ENCODE measurements around the gene CSRP1.

CSRP1 gene

DNA sequence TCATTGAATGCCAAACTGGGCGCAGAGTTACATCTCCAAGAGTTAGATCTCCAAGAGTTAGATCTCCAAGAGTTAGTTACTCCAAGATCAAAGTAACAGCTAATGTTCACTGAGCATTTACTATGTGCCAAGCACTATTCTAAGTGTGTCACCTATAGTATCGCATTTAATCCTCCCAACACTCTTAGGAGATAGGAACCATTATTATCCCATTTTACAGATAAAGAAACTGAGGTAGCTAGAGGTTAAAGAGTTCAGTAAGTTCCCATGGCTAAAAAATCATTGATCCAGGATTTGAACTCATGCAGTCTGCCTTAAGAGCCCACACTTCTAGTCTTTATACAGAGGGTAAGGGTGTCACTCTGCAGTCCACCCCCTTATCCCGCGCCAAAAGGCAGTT lies 30.5 kb upstream of the CSRP1 start:
- H3K27ac ChIP-seq (ENCODE audit: insufficient read depth, low read depth, low read length, poor library complexity, severe bottlenecking), result no peak overlapping the region
- H3K4me3 ChIP-seq (ENCODE audit: insufficient read depth, low read depth, low read length), result no peak overlapping the region
- H3K9me3 ChIP-seq (ENCODE audit: control insufficient read depth, low read length), result no peaks in the 10 kb centered on the region
- peaks cover 9% of the 10 kb centered on the region for H3K4me1 ChIP-seq (ENCODE audit: control insufficient read depth, insufficient read depth, low read length)
- peaks cover 47% of the 10 kb centered on the region for H3K27me3 ChIP-seq (ENCODE audit: control insufficient read depth, insufficient read depth, low read length, poor library complexity, severe bottlenecking)
- H3K36me3 ChIP-seq (ENCODE audit: control insufficient read depth, insufficient read depth, low read length), result no peaks in the 10 kb centered on the region
- 92 to 94% methylated on average over 4 of the region's 4 CpGs for WGBS, 2 experiments

- WGBS, 2 experiments, result 90 to 92% methylated on average over 2 of the region's 2 CpGs
- H3K36me3 ChIP-seq (ENCODE audit: control insufficient read depth, insufficient read depth, low read length), result no peaks in the 10 kb centered on the region
- H3K4me3 ChIP-seq (ENCODE audit: insufficient read depth, low read depth, low read length), result no peak overlapping the region
- H3K27ac ChIP-seq (ENCODE audit: insufficient read depth, low read depth, low read length, poor library complexity, severe bottlenecking), result no peak overlapping the region
- peaks cover 11% of the 10 kb centered on the region for H3K4me1 ChIP-seq (ENCODE audit: control insufficient read depth, insufficient read depth, low read length)
- H3K27me3 ChIP-seq (ENCODE audit: control insufficient read depth, insufficient read depth, low read length, poor library complexity, severe bottlenecking), result peaks cover 47% of the 10 kb centered on the region
- no peaks in the 10 kb centered on the region for H3K9me3 ChIP-seq (ENCODE audit: control insufficient read depth, low read length)
Measured at GRCh38 chr1:201537028-201537427, 30.1 kb upstream of the CSRP1 start.

GRCh38 chr1:201536558-201536957 lies 29.6 kb upstream of the CSRP1 start:
- H3K4me1 ChIP-seq (ENCODE audit: control insufficient read depth, insufficient read depth, low read length), result peaks cover 16% of the 10 kb centered on the region
- no peaks in the 10 kb centered on the region for H3K36me3 ChIP-seq (ENCODE audit: control insufficient read depth, insufficient read depth, low read length)
- 85% methylated on average over 4 of the region's 4 CpGs for WGBS, 2 experiments
- H3K4me3 ChIP-seq (ENCODE audit: insufficient read depth, low read depth, low read length), result no peak overlapping the region
- peaks cover 43% of the 10 kb centered on the region for H3K27me3 ChIP-seq (ENCODE audit: control insufficient read depth, insufficient read depth, low read length, poor library complexity, severe bottlenecking)
- no peaks in the 10 kb centered on the region for H3K9me3 ChIP-seq (ENCODE audit: control insufficient read depth, low read length)
- no peak overlapping the region for H3K27ac ChIP-seq (ENCODE audit: insufficient read depth, low read depth, low read length, poor library complexity, severe bottlenecking)

DNA sequence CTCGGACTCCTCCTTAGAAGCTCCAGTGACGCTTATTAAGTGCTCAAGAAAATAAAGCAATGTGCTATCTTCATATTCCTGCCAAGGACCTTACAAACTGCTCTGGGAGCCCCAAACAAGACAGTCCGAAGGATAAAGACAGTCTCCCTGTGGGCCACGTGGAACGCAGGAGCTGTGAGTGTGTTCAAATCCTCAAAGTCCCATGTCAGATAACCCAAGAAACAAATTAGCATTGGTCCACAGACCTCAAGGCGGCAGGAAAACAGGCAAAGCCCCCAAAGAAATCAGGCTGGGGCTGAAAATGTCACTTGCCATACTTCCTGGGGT lies 29.0 kb upstream of the CSRP1 start:
- Histone ChIP-seq H3K4me3 (ENCODE audit: insufficient read depth, low read depth, low read length) (no peak overlapping the region), H3K9me3 (ENCODE audit: control insufficient read depth, low read length) (no peaks in the 10 kb centered on the region), H3K36me3 (ENCODE audit: control insufficient read depth, insufficient read depth, low read length) (no peaks in the 10 kb centered on the region), H3K27me3 (ENCODE audit: control insufficient read depth, insufficient read depth, low read length, poor library complexity, severe bottlenecking) (peaks cover 36% of the 10 kb centered on the region), H3K27ac (ENCODE audit: insufficient read depth, low read depth, low read length, poor library complexity, severe bottlenecking) (no peak overlapping the region), H3K4me1 (ENCODE audit: control insufficient read depth, insufficient read depth, low read length) (peaks cover 17% of the 10 kb centered on the region)
- 89 to 90% methylated on average over 6 of the region's 6 CpGs for WGBS, 2 experiments

DNA sequence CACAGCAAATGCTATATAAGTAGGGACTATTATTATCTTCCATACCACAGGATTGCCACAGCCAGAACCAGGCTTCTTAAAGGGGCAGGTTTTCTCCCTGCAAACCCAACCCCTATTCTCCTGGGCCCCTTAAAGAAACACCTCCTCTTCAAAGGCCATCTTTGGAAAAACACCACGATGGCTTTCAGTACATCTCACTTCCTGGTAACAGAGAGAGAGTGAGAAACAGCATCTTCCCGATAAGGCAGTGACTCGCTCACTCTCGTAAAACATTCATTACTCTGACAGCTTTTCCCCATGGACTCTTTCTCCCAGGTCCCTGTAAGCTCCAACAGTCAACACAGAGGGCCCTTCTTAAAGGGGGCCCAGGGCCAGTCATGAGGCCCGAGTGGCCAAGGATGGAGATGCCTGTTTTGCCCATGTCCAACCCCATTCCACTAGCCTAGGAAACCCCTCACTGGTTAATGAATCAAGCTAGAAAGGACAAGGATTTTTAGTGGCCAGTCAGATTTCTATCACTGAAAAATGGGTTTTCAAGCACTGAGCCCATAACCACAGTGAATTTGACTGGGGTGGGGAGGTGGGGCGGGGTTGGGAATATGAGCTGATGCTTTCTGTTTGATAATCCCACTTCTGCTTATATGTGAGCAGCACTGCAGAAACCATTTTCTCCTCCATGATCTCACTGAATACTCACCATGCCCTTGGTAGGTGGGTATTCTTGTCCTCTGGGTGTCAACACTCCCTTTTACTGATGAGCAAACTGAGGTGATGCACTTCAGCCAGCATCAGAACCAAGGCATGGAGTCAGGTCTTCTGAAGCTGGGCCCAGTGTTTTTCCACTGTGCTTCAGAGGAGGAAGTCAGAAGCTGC lies 28.4 kb upstream of the CSRP1 start:
- Histone ChIP-seq H3K27me3 (ENCODE audit: control insufficient read depth, insufficient read depth, low read length, poor library complexity, severe bottlenecking) (peaks cover 30% of the 10 kb centered on the region), H3K4me1 (ENCODE audit: control insufficient read depth, insufficient read depth, low read length) (peaks cover 15% of the 10 kb centered on the region), H3K36me3 (ENCODE audit: control insufficient read depth, insufficient read depth, low read length) (no peaks in the 10 kb centered on the region), H3K4me3 (ENCODE audit: insufficient read depth, low read depth, low read length) (no peak overlapping the region), H3K9me3 (ENCODE audit: control insufficient read depth, low read length) (no peaks in the 10 kb centered on the region), H3K27ac (ENCODE audit: insufficient read depth, low read depth, low read length, poor library complexity, severe bottlenecking) (no peak overlapping the region)
- WGBS, 2 experiments, result 75 to 76% methylated on average over 6 of the region's 6 CpGs

- no peak overlapping the region for H3K4me3 ChIP-seq (ENCODE audit: insufficient read depth, low read depth, low read length)
- H3K27ac ChIP-seq (ENCODE audit: insufficient read depth, low read depth, low read length, poor library complexity, severe bottlenecking), result no peak overlapping the region
- H3K36me3 ChIP-seq (ENCODE audit: control insufficient read depth, insufficient read depth, low read length), result no peaks in the 10 kb centered on the region
- H3K9me3 ChIP-seq (ENCODE audit: control insufficient read depth, low read length), result no peaks in the 10 kb centered on the region
- H3K4me1 ChIP-seq (ENCODE audit: control insufficient read depth, insufficient read depth, low read length), result peaks cover 8% of the 10 kb centered on the region
- 78 to 80% methylated on average over 4 of the region's 4 CpGs for WGBS, 2 experiments
- peaks cover 16% of the 10 kb centered on the region for H3K27me3 ChIP-seq (ENCODE audit: control insufficient read depth, insufficient read depth, low read length, poor library complexity, severe bottlenecking)
Measured at GRCh38 chr1:201533836-201534235, 26.9 kb upstream of the CSRP1 start.

- Histone ChIP-seq H3K9me3 (ENCODE audit: control insufficient read depth, low read length) (no peaks in the 10 kb centered on the region), H3K36me3 (ENCODE audit: control insufficient read depth, insufficient read depth, low read length) (no peaks in the 10 kb centered on the region), H3K4me1 (ENCODE audit: control insufficient read depth, insufficient read depth, low read length) (peaks cover 8% of the 10 kb centered on the region), H3K27ac (ENCODE audit: insufficient read depth, low read depth, low read length, poor library complexity, severe bottlenecking) (no peak overlapping the region), H3K4me3 (ENCODE audit: insufficient read depth, low read depth, low read length) (no peak overlapping the region), H3K27me3 (ENCODE audit: control insufficient read depth, insufficient read depth, low read length, poor library complexity, severe bottlenecking) (no peaks in the 10 kb centered on the region)
- WGBS, 2 experiments, result 74 to 76% methylated on average over 9 of the region's 9 CpGs
Measured at GRCh38 chr1:201531551-201532425, 24.9 kb upstream of the CSRP1 start.

DNA sequence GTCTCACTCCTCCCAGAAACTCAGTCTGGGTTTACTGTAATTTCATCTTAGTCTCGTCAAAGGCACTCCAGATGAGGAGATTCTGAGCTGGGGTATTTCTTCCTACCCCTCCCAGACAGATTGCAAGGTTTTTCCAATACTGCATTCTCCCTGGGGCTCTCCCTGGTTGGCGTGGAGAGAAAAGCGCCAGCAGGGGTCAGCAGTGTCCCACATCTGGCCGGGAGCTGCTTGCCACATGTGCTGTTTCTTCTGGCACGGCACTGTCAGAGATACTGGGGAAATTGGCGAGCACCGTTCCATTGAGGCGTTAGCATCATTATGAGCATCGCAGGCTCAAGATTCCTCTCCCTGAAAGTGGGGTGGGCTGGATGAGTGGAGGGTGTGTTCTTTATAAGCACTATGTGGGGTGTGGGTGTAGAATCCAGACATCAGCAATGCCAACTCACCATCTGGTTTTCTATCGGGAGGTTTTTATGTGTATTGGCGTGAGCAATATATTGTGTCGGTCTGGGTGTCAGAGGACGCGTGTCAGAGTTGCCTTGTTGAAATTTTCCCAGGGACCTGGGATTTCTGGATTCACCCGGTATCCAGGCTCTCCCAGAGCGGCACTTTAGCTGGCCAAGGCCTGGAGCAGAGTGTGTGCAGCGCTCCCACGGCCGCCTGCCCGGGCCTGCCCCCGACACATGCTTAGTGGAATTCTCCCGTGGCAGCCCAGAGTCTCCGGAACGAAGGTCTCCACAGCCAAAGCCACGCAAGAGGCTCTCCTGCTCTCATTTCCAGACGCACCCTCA lies 24.0 kb upstream of the CSRP1 start:
- Histone ChIP-seq H3K36me3 (ENCODE audit: control insufficient read depth, insufficient read depth, low read length) (no peaks in the 10 kb centered on the region), H3K27me3 (ENCODE audit: control insufficient read depth, insufficient read depth, low read length, poor library complexity, severe bottlenecking) (no peaks in the 10 kb centered on the region), H3K4me3 (ENCODE audit: insufficient read depth, low read depth, low read length) (no peak overlapping the region), H3K9me3 (ENCODE audit: control insufficient read depth, low read length) (no peaks in the 10 kb centered on the region), H3K4me1 (ENCODE audit: control insufficient read depth, insufficient read depth, low read length) (peaks cover 8% of the 10 kb centered on the region), H3K27ac (ENCODE audit: insufficient read depth, low read depth, low read length, poor library complexity, severe bottlenecking) (no peak overlapping the region)
- WGBS, 2 experiments, result 67 to 68% methylated on average over 26 of the region's 26 CpGs

GRCh38 chr1:201528631-201529252 lies 21.8 kb upstream of the CSRP1 start:
- Histone ChIP-seq H3K36me3 (ENCODE audit: control insufficient read depth, insufficient read depth, low read length) (no peaks in the 10 kb centered on the region), H3K27me3 (ENCODE audit: control insufficient read depth, insufficient read depth, low read length, poor library complexity, severe bottlenecking) (no peaks in the 10 kb centered on the region), H3K27ac (ENCODE audit: insufficient read depth, low read depth, low read length, poor library complexity, severe bottlenecking) (no peak overlapping the region), H3K9me3 (ENCODE audit: control insufficient read depth, low read length) (no peaks in the 10 kb centered on the region), H3K4me1 (ENCODE audit: control insufficient read depth, insufficient read depth, low read length) (peaks cover 8% of the 10 kb centered on the region), H3K4me3 (ENCODE audit: insufficient read depth, low read depth, low read length) (no peak overlapping the region)
- 82 to 88% methylated on average over 3 of the region's 3 CpGs for WGBS, 2 experiments

Measured in ectodermal cell (in vitro differentiated cells).